NCI-H187 treated with DMSO at 0.1 percent for 48 hours (cell line): ENCODE results near the gene NRBP1.
A peak's percentile ranks its signal among the peaks of the same experiment; 100 is the strongest.
"Not testable (repeated sequence)": the region's sequence is repeated elsewhere in the genome, so short reads cannot be mapped to it uniquely, and the experiment has no call there.

Experiments
- DNase-seq: peaks from one replicate; lab custom pipeline; 2025; lab: John Stamatoyannopoulos, UW

Gene NRBP1

DNA sequence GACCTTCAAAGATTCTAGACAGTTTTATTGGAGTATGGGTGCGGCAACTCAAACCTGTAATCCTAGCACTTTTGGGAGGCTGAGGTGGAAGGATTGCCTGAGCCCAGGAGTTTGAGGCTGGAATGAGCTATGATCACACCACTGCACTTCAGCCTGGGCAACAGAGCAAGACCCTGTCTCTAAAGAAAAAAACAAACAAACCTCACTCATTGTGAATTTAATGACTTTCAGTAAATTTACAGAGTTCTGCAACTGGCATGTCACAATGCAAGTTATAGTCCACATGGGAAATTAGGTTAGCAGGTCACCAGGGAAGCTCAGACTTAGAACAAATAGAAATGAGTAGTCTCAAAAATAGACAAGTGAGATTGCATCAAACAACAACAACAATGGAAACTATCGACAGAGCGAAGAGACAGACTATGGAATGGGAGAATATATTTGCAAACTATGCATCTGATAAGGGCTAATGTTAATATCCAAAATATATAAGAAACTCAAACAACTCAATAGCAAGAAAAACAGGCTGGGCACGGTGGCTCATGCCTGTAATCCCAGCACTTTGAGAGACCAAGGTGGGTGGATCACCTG, 6.7 kb upstream of the NRBP1 start:
- DNase-seq, result no peak

DNA sequence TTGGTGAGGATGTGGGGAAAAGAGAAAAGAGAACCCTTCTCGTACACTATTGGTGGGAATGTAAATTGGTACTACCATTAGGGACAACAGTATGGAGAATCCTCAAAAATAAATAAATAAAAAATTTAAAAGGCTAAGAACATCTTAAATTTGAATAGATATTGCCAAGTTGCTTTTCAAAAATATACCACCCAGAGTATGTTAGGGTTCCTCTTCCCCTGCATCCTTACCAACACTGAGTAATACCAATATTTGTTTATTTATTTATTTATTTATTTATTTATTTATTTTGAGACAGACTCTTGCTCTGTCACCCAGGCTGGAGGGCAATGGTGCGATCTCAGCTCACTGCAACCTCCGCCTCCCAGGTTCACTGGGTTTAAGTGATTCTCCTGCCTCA, 5.5 kb upstream of the NRBP1 start:
- DNase-seq, result no peak

DNA sequence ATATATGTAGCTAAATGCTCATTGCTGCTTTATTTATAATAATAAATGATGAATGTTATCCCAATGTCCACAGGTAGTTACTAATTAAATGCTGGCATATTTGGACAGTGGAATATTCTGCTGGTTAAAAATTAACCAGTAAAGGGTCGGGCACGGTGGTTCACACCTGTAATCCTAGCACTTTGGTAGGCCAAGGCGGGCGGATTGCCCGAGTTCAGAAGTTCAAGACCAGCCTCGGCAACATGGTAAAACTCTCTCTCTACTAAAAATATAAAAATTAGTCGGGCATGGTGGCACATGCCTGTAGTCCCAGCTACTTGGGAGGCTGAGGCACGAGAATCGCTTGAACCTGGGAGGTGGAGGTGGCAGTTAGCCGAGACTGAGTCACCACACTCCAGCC, 3.4 kb upstream of the NRBP1 start:
- DNase-seq, result not testable (repeated sequence)

DNA sequence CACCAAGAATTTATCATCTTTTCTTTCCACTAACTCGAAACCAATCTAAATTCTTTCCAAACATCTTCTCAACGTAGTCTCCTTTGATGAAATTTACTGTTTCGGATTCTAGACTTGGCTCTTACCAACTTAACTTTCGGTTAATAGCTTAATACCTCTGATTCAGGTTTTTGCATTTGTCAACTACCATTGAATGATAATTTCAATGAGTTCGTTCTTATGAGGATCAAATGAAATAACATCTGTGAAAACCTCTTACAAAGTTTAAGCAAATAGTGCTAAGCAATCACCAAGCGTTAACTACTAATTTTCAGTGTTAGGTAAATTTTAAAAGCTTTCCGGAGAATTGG, 593 bp upstream of the NRBP1 start:
- no peak for DNase-seq

DNA sequence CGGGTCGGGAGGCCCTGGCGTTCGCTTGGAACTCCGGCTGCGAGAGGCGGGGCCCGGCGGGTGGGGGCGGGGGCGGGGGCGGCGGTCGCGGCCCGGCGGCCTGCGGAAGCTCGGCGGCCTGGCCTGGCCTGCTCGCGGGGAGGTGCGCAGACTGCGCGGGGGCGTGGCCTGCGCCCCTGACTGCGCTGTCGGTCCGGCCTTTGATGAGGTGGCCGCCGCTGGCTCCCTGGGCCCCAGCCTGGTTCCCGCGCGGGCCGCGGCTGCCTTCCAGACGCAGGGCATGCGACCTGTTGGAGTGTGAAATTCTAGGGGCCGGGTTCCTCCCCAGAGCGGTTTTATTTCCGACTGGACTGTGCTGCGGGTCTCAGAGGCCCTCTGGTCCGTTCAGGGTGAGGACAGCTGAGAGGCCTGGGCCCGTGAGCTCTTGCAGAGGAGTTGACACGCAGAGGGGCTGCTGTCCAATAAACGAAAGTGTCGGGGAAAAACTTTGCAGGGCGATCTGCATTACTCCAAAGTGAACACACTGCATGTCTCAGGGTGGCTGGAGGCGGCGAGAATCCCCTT, 629 bp downstream of the NRBP1 start:
- DNase-seq, result no peak

DNA sequence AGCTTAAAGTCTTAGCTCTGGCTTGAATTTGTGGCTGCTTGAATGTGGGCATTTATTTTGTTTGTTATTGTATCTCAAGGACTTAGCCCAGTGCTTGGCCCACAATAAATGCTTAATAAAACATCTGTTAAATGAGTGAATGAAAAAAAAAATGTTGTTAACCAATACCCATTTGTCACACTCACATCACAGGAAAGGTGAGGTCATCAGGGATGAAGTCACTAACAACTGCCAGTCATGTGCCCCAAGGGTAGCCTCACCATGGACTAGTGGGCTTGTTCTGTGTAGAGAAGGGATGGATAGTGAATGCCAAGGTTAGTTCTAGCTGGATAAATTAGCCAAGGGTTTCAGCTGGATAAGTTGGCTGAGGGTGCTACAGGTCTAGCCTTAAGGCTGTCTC, 3.0 kb downstream of the NRBP1 start:
- no peak for DNase-seq

DNA sequence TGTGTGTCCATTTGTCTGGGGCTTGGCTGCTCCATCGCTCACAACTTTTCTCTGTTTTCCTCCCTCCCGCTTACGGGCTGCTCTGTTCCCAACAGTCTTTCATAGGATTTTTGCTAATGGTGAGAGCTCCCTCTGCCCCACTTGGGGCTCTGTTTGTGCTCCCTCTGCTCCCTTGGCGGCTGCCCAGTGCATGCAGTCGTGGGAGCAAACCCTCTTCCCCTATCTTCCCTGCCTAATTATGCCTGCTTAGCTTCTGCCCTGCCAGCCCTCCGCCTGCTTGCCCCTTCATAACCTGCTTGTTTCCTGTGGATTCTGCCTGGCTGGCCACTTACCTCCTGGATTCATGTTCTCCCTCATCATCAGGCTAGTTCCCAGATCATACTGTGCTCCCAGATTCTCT, 7.2 kb downstream of the NRBP1 start:
- DNase-seq, result no peak

DNA sequence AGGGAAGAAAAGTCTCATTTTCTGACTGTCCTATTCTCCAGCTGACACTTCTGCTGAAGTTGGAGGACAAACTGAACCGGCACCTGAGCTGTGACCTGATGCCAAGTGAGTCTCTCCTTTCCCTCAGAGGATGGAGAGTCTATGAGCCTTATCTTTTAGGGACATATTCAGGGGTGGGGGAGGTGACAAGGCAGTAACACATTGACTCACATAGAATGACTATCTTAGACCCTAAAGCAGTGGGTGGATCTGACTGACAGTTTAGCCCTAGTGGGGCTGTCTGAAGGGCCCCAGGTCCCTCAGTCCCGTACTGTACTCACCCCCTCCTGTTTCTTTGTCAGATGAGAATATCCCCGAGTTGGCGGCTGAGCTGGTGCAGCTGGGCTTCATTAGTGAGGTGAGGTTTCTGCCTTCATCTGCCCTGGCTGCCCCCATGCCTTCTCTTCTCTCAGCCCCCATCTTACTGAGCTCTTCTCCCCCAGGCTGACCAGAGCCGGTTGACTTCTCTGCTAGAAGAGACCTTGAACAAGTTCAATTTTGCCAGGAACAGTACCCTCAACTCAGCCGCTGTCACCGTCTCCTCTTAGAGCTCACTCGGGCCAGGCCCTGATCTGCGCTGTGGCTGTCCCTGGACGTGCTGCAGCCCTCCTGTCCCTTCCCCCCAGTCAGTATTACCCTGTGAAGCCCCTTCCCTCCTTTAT, 12.9 kb downstream of the NRBP1 start:
- DNase-seq, result no peak

DNA sequence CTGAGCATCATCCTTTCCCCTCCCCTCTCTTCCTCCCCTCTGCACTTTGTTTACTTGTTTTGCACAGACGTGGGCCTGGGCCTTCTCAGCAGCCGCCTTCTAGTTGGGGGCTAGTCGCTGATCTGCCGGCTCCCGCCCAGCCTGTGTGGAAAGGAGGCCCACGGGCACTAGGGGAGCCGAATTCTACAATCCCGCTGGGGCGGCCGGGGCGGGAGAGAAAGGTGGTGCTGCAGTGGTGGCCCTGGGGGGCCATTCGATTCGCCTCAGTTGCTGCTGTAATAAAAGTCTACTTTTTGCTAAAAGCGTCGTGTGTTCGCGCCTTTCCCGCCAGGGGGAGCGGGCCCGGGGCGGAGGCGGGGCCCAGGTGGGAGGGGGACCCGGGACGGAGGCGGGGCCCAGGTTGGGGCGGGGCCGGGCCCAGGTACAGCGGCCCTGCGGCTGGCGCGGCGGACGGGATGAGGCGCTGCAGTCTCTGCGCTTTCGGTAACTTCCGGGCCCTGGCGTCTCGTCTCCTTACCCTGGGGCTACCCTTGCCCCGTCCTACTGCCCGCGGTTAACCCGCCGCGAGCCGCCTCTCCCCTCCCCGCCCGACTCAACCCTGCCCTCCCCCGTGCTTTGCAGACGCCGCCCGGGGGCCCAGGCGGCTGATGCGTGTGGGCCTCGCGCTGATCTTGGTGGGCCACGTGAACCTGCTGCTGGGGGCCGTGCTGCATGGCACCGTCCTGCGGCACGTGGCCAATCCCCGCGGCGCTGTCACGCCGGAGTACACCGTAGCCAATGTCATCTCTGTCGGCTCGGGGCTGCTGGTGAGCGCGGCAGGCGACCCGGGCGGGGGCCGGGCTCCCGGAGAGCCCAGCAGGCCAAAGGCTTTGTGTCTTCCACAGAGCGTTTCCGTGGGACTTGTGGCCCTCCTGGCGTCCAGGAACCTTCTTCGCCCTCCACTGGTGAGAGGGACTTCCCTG, 13.8 kb downstream of the NRBP1 start, which contains the start of gene KRTCAP3:
Gene KRTCAP3 (plus strand): TSS at position 424 of the 962 bp plus-strand sequence. CDS start 32 bp downstream, at position 456.
- no peak for DNase-seq

DNA sequence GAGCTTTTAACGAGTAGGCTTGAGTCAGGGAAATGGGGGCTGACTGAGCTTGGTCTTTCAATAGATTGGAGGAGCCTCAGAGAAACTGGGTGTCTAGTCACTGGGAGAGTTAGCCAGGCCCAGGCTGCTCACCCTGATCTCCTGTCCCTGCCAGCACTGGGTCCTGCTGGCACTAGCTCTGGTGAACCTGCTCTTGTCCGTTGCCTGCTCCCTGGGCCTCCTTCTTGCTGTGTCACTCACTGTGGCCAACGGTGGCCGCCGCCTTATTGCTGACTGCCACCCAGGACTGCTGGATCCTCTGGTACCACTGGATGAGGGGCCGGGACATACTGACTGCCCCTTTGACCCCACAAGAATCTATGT, 14.5 kb downstream of the NRBP1 start:
- DNase-seq, result no peak

DNA sequence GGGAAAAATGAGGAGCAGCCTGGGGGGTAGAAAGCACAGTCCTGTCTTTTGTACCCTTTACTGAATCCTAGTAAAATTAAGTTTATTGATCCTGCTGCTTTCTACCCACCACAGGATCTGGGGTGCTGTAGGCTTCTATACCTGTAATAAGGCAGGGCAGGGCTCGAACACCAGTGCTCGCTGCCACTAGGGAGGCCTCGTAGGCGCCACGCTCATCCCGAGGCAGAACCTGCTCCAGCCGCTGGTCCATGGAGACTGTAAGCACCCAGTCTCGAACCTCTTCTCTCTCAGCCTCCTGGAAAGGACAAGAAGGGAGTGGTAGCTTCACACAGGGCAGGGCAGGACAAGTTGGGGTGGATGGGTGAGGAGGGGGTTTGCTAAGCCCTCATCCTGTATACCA, 16.7 kb downstream of the NRBP1 start:
- no peak for DNase-seq

DNA sequence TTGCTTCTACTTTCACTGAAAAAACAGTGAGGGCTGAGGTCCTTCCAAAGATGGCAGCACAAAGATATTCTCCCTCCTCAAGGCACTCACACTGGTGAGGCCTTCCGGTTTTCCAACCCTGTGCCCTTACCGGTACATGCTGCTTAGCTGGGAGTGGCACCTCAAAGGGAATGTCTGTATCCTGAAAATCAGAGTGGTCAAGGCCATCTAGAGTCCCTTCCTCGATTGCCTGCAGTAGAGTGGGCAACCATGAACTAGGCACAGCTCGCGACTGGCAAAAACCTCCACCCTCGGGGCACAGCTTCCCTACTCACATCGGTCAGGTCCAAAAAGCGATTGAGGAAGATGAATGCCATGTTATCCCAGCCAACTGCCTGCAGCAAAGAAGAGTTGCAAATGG, 17.2 kb downstream of the NRBP1 start:
- no peak for DNase-seq

DNA sequence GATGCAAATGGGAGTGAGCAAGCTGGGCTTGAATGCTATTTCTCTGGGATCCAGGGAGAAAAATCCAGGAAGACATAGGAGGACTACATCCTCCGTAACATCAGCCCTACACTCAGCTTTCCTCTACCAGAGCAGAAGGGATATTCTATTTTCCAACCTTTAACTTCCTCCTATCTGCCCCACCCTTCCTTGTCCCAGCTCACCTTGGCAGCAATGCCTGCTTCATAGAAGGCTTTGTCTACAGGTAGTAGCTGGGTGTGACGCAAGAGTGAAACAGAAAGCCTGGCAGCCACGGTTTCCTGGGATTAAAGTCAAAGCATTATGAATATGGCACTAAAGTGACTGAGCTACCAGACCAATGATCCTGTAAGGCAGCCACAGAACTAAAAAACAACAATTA, 17.6 kb downstream of the NRBP1 start:
- peak; percentile 23 for DNase-seq

DNA sequence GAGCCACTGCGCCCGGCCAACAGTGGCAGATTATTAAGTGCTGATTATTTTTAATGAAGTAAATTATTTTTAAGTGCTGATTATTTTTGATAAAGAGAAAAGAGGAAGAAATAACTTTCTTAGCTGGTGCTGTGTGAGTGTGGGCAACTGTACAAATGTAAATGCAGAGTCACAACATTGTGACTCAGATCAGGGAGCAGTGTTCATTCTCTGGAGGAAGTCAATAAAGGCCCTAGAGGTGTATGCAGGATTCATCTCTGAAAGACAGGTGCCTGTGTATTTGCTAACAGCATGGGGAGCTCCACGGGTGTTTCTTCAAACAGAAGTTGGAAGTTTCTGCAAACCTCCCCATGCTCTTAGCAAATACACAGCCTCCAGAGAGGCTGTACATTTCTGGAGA, 19.9 kb downstream of the NRBP1 start:
- no peak for DNase-seq

DNA sequence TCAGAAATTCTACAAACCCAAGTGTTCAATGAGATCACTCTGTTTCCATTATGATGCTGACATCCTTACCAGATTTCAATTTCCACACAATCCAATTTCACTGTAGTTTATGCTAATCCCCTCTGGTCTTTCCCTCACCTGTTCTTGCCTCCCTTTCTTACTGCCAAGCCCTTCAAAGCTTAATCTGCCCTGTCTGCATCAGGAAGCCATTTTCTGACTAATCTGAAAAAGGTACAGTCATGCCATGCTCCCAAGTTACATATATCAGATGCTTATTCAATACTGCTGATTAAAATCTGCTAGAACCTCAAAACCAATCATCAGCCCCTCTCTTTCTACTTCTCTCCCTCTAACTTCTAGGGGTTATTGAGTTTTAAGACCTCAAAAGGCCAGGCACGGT, 22.7 kb downstream of the NRBP1 start:
- no peak for DNase-seq

DNA sequence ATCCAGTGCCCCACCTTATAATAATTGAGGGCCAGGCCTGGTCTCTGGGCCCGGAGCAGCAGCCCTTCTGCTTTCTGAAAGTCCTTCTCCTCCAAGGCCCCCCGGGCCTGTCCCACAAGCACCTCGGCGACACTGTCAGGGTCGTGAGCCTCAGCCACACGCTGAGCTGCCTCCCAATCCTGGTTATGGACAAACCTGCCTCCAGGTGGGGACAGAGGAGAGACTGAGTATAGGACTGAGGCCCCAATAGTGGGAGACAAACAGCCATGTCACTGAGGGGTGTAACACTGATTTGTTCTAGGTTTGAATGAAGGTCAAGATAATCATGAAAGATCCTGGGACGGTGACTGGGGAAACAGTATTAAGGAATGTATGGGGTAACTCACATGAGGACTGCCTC, 25.5 kb downstream of the NRBP1 start:
- DNase-seq, result no peak

DNA sequence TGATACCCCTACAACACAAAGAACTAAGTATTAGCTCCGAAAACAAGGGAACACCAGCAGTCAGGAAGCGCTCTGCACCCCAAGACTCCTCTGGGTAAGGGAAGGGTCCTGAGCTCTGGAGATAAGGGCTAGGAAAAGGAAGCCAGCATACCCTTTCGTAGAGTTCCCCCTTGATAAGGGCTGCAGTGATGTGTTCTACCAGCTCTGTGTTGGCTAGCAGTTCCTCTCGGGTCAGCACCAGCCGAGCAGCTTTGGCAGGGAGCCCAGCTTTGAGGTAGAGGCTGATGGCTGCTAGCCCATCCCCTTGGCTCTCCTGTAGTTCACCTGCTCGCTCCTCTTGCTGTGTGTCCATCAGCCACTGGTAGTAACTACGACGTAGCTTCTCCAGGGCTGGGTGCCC, 32.7 kb downstream of the NRBP1 start:
- no peak for DNase-seq

DNA sequence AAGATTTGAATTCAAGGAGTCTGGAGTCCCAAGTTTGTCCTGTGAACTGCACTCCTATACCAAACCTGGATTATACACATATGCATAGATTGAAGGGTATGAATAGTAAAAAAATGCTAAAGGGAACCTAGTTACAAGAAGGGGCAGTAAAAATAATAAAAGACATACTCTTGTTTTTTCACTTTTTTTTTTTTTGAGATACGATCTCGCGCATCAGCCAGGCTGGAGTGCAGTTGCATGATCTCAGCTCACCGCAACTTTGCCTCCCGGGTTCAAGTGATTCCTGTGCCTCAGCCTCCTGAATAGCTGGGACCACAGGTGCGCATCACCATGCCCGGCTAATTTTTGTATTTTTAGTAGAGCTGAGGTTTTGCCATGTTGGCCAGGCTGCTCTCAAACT, 36.0 kb downstream of the NRBP1 start:
- no peak for DNase-seq

DNA sequence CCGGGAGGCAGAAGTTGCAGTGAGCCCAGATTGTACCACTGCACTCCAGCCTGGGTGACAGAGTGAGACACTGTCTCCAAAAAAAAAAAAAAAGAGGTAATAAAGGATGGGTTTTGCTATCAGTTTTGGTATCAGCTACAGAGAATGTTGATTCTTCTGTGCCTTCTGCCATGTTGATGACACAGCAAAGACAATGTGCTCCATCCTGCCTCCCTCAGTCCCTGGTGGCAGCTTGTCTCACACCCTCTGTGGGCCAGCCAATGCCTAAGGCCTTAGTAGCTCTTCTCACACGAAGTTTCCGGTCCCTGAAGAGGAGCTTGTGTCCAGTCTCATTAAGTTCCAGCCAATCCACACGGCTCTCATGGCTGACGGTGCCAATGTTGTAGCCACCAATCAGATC, 43.5 kb downstream of the NRBP1 start:
- DNase-seq, result no peak

DNA sequence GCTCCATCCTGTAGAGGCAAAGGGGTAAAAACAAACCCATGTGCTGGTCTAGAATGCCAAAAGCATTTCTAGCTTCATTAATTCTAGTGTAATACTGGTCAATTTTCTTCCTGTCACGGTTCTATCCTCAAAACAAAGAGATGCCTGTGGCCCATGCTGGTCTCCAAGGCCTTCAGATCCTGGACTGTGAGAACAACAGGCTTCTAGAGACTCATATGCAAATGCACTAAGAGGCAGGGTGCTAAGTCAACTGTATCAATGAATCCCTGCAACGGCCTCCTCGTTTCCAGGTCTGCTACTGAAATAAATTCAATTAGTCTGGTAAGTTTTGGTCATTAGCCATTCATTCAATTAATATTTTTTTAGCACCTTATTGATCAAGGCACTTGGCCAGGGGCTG, 57.1 kb downstream of the NRBP1 start:
- no peak for DNase-seq

DNA sequence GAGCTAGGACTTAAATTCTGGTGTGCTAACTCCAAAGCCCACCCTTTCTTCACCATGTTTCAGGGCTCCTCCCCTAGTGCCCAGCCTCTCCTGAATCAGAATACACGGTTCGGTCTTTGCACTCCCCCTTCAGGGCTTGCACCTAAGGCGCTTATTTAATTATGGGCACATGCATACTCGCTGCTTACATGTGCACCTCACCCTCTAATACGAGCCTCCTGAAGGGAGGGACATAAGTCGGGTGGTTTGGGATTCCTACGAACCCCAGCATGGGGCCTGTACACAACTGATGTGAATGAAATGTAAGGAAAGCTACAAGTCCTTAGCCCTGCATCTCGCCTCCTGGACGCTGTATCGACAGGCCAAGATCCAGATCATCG, 60.7 kb downstream of the NRBP1 start:
- no peak for DNase-seq

DNA sequence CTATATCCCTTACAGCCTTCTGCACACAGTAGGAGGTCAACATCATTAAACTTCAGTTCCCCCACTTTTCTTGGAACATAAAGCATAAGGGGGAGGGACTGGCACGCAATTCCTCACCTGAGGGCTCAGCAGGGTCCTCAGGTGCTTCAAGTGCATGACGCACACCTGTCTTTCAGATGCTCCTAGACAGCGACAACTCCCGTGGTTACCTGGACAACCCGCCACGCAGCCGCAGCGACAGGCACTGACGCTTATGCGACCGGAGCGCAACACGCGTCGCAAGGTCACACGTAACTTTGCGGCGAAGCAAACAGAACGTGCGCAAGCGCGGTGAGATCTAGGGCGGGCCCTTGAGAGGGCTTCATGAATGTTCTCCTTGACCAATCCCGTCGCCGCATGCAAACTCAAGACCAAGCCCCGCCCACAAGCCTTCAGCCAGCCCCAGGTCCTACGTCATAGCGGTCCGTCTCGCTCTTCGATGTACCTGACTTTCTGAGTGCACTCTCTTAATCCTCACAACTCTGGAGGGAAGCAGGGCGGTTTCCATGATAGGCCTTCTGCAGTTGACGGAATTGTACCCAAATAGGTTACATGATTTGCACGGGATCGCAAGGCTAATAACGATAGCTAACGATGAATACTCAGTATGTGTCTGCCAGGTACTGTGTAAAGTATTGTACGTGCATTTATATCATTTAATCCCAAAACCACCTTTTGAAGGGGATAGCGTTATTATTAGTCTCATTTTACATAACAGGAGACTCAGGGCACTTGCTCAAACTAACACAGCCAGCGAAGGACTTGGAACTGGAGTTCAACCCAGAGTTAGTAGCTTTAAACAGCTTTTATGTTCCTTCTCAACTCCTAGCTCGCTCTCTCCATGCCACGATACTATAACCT, 61.3 kb downstream of the NRBP1 start, which contains the start of gene IFT172:
Gene IFT172 (minus strand): TSS at position 246 of the 900 bp plus-strand sequence. CDS start 90 bp downstream, at position 156.
- peak; percentile 97 for DNase-seq
